GF-D8 (cell line): Measurements from ENCODE around the gene MVD.
A peak's percentile ranks its signal among the peaks of the same experiment; 100 is the strongest.

ENCODE experiments used
- DNase-seq: peaks from one replicate; lab custom pipeline; 2025; lab: John Stamatoyannopoulos, UW

Gene MVD

DNA sequence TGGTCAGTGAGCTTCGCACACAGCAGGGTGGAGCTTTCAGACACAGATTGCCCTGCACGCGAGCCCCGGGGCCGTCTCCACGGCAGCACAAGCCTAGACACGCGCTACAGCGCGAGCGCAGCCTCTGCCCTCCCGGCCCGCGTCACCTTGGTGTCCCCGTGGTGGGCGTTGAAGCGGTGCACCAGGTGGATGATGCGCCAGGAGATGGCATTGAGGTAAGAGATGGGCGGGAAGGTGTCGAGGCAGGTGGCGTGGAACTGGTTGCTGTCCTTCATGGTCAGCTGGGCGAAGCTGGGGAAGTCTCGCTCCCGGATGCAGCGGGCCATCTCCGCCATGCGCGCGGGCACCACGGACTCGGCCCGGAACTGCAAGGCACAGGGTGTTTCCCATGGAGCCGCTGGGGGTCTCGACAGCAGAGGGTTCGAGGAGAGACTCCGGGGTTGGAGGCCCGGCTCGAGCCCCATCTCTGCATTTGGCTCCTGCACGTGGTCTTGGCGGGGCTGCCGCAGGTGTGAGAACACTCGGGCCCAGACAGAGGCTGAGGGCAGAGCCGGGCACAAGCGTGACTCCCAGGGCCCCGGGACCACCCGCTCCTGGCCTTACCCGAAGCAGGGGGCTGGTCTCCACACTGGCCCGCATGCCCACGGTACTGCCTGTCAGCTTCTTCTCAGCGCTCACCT is 7.7 kb downstream of the MVD start:
- DNase-seq, result no peak

- DNase-seq, result no peak
These were observed 8.4 kb downstream of the MVD start for GRCh38 chr16:88654363-88655052.

DNA sequence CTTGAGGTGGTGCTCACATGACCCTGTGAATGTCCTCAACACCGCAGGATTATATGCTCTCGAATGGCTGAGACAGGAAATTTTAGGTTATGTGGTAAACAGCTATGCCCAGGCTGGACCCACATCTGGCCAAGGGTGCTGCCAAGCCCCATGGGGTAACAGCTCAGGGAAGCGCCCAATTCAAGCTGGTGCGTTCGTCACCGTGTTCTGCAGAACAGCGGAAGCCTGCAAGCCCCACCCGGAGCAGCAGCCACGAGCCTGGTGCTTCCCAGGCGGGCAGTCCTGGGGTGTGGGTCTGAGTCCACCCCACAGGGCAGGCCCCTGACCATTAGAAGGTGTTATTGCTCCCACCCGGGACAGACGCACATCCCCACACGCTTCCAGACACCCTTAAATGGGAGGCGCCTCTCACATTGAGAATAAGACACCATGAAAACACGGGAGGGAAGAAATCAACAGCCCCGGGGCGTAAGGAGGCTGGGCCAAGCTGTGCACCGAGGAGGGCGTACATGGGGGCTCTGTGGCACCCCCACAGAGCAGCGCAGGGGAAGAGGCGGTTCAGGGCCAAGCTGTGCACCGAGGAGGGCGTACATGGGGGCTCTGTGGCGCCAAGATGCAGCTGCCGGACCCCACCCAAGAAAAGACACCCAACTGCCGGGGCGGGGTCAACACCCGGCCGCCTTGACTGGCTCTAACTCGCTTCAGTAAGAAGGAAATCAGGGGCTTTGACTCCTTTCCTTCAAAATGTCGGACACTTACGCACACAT is 9.1 kb downstream of the MVD start:
- DNase-seq, result no peak

DNA sequence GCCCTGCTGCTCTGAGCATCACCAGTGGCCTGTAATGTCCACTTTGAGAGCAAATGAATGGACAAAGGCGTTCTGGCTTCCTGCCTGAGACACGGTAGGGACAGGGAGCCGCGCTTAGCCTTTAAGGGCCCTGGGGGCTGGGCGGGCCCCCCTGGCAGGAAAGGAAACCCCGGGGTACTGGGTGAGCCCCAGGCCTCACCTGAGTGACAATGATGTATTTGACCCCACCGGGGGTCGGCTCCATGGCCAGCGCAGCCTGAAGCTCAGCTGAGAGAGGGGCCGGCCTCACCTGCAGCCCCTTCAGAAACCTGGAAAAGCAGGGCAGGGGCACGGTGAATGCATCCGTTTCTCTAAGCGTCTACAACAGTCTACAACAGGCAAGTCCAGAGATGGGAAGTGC is 9.8 kb downstream of the MVD start:
- no peak for DNase-seq

- no peak for DNase-seq
These were observed 10.2 kb downstream of the MVD start for GRCh38 chr16:88652762-88653063.

DNA sequence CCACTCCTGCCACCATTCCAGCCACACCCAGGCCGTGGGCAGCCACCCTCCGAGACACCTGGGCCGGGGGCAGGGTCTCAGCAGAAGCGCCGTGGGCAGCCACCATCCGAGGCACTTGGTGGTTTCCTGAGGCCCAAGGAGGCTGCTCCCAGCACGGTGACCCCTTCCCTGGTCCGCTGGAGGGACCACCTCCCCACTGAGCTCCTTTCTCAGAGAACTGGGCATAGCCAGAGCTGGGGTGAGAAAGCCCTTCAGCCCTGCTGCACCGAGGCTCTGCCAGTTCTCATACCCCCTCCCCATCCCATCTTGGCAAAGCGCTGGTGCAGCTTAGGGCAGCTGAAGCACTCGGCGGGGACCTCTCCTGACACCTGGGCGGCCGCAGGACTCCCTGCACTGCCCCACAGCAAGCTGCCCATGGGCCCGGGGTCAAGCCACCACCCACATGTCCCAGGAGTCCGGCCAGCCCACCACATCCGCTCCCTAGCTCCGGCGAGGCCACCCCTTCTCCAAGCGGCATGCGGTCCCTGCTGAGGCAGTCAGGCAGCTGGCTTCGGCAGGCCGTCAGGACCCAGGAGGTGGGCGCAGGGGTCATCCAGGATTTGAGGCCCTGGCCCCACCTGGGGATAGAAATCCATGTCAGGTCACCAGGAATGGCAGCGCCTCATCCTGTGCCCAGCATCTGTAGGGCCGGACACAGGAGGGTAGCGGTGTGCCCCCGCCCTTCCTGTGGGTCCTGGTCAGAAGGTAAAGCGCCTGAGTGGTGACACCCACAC is 10.7 kb downstream of the MVD start:
- no peak for DNase-seq

DNA sequence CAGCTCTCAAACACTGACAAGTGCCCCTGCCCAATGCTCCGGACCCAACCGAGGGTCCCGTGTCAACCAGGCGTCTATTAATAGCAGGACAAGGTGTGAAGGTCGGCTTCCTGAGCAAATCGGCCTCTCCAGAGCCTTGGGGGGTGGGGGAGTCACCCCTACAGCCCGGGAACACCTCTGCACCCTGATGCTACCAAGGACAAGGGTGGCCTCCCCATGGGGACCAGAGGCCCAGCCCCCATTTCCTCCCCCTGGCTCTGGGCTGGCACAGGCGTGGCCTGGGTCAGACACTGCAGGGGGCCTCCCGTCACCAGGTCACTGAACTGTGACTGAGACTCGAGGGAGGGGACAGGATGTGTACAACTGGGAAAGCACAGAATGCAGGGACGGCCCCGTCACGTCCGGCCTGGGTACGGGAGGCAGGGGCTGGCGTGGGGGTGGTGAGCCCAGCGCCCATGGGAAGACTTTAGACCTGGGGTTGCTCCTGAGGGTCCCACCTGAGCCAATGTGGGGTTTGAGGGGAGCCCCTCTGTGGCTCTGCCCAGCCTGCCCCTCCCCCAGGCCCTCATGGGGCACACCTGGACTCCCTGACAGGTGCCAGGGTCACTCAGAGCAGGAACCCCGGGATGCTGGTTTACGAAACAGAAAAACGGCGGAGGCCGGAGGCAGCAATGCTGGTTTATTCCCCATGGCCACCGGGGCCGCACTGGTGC is 11.5 kb downstream of the MVD start:
- peak; percentile 70 for DNase-seq

- peak; percentile 47 for DNase-seq
These were observed 12.1 kb downstream of the MVD start, which contains the start of gene CYBA for GRCh38 chr16:88650749-88651275. CYBA (minus strand) TSS chr16:88651053; CDS start chr16:88651013, 40 bp downstream.

GRCh38 chr16:88649924-88650748 is 12.8 kb downstream of the MVD start:
- DNase-seq, result peak; percentile 38

DNA sequence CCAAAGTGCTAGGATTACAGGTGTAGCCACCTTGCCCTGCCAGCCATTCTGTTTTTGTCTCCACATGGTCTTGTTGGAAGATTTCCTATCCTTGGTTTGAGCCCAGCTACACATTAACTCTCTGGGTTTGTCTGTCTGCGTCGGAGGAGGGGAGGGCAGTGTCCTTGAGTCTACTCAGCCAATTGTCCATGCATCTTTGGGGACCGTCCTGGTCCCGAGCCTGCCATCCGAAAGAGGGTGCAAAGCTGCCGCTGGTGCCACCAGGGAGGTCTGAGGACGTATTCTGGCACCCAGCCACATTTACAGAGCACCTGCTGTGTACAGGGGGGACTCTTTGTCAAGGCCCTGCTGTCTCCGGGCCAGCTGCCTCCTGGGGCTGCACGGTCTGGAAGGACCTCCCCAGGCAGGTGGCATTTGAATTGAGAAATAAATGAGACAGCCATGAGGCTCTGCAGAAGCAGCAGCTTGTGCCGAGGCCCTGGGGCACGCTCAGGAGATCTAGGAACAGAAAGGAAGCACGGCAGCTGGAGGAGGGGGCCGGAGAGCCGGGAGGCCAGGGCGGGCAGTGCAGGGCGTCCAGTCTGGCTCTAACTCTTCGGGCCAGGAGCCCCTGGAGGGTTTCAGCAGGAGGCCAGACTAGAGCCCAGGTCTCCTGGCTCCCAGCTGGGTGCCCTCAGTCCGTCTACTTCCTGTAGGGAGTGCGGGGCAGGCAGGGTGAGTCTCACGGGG is 13.5 kb downstream of the MVD start:
- no peak for DNase-seq

DNA sequence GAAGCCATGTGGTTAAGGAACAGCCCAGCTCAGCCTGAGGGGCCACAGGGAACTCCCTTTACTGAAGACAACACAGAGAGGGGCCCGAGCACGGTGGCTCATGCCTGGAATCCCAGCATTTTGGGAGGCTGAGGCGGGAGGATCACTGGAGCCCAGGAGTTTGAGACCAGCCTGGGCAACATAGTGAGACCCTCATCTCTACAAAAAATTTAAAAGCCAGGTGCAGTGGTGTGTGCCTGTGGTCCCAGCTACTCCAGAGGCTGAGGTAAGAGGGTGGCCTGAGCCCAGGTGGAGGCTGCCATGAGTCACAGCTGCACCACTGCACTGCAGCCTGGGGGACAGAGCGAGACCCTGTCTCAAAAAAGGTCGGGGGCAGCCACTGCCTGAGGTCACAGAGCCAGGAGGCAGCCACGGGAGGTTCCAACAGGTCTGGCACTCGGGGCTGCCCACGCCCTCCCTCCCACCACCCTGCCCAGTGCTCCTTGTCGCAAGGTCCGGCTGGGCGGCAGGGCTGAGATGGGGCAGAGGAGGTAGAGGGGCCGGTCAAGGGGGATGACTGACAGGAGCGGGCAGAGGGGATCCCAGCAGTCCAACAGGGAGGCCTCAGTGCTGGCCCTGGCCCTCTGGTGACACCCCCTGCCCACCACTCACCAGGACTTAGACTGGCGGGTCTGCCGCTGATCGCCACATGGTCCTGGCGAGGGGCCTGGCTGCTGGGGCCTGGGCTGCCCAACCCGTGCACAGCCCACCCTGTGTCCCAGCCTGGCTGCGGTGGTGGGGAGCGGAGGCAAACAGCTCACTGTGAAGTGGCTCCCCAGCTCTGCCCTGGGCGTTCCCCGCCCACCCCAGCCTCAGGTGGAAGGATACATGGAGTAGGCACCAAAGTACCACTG is 15.5 kb downstream of the MVD start:
- DNase-seq, result no peak

DNA sequence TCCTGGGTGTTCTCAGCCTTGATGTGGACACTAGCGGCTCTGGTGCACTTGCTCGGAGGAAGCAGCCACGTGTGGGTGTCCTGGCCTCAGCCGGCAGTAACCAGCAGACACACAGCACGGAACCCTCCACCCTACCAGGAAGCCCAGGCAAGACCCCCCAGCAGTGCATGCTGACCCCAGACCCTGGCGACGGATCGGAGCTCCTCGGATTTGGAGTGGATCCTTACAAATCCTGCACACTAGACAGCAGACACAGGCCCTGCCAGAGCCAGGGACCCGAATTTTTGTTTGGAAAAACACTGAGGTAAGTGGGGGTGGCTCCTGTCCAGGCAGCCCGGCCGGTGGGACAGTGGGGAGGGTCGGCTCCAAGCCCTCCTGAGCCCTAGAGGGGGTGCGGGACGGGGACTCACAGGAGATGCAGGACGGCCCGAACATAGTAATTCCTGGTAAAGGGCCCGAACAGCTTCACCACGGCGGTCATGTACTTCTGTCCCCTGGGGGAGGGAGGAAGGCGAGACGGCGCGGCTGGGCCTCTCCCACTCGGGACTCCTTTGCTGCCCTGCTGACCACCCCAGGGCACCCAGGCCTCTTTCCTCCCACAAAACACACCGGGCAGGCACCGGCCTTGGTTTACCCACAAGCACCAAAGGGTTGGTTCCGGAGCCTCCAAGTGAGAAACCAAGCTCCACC is 16.4 kb downstream of the MVD start:
- no peak for DNase-seq

DNA sequence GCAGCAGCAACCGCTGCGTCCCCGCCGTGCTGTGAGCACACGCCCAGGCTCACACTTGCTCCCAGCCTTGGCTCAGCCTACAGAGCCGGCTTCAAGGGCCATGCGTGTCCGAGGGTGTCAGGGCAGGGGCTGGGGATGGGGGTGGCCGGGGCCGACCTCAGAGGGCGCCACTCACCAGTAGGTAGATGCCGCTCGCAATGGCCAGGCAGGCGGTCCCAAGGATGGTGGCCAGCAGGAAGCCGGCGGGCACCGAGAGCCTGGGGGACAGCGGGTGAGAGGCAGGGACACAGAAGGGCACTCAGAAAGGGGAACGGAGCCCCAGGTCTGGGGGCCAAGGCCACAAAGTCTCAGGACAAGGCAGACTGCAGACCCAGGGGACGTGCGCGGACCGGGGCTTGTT is 16.9 kb downstream of the MVD start:
- no peak for DNase-seq

GRCh38 chr16:88645455-88645854 is 17.4 kb downstream of the MVD start:
- no peak for DNase-seq

- DNase-seq, result no peak
These were observed 19.3 kb downstream of the MVD start for GRCh38 chr16:88643644-88643932.

GRCh38 chr16:88642881-88643643 is 19.8 kb downstream of the MVD start:
- no peak for DNase-seq

DNA sequence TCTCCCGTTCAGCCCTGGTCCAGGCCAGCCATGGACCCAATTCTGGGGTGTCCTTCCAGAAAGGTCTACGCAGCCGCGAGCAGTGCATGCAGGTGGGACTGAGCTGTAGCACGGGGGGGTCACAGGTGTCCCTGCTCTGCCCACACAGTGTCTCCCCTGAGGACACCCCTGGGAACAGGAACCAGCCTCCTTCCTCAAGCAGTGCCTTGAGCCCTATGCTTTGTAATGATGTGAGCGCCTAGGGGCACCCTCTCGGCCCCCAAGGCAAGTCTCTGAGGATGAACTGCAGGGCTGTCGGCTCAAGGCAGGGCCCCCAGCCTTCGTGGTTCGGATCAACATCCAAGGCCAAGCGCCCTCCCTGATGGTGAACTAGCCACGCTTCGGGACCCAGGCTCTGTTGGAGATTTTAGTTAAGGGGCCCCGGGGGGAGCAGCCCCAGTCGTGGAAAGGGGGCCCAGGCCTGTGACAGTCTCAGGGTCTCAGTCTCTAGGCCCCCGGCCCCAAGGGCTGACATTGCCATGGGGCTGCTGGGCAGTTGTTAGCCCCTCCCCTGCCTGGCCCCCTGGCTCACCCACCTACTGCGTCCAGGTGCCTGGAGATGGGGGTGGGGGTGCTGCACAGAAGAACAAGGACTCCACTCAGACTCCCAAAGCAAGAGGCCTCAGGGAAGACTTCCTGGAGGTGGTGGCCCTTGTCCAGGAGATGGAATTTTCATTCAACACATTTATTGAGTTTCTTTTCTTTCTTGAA is 22.2 kb downstream of the MVD start:
- no peak for DNase-seq
